ENCODE results near the gene CILP.

- no peak for TF ChIP-seq ZNF615 (CRISPR knock-in tag; IDR thresholded peaks at IDR 0.05; ENCODE audit: borderline replicate concordance)
- TF ChIP-seq SIN3B (IDR thresholded peaks at IDR 0.05; ENCODE audit: low read length) = no peak
- no peak for TF ChIP-seq GABPB1 (CRISPR knock-in tag; IDR thresholded peaks at IDR 0.05)
- no peak for TF ChIP-seq YY1 (IDR thresholded peaks at IDR 0.05; ENCODE audit: insufficient read depth, insufficient replicate concordance, low read depth, low read length)
- no peak for TF ChIP-seq ZFP36L2 (CRISPR knock-in tag; IDR thresholded peaks at IDR 0.05)
- TF ChIP-seq ZNF136 (CRISPR knock-in tag; IDR thresholded peaks at IDR 0.05; ENCODE audit: low read depth) = no peak
- TF ChIP-seq CTCF (CRISPR knock-in tag; IDR thresholded peaks at IDR 0.05) = no peak
- TF ChIP-seq TP53 (CRISPR knock-in tag; conservative IDR thresholded peaks at IDR 0.05) = no peak
- TF ChIP-seq AFF4 (CRISPR knock-in tag; IDR thresholded peaks at IDR 0.05) = no peak
- TF ChIP-seq TERF1 (CRISPR knock-in tag; IDR thresholded peaks at IDR 0.05) = no peak
Measured at GRCh38 chr15:65258375-65259262, 47.3 kb upstream of the CILP start.
